HL-60 (cell line): ENCODE data around the gene MARK1.

Experiments
- CTCF ChIP-seq: IDR thresholded peaks from one replicate; pipeline ENCODE4 v1.5.1; 2011; ENCODE audit warnings: low read length, control low read depth, inconsistent platforms; ENCODE audit not compliant: insufficient read depth
- GABPA ChIP-seq: IDR thresholded peaks from 2 replicates; pipeline ENCODE4 v1.6.1; 2012; ENCODE audit warnings: low read depth
- POLR2AphosphoS5 ChIP-seq: IDR thresholded peaks from 2 replicates; pipeline ENCODE4 v1.6.1; 2012; ENCODE audit warnings: low read depth
- REST ChIP-seq: IDR thresholded peaks from 2 replicates; pipeline ENCODE4 v1.6.1; 2012; ENCODE audit warnings: low read depth; ENCODE audit not compliant: insufficient replicate concordance
- SPI1 ChIP-seq: IDR thresholded peaks from 2 replicates; pipeline ENCODE4 v1.6.1; 2012; ENCODE audit warnings: low read depth, mild to moderate bottlenecking, borderline replicate concordance

GRCh38 chr1:220682901-220683576, 155.1 kb downstream of the MARK1 start:
- TF ChIP-seq POLR2AphosphoS5 (no peak), CTCF (no peak), REST (no peak), GABPA (no peak), SPI1 (no peak)
